ENCODE data around the gene RMDN2.

RMDN2 gene

DNA sequence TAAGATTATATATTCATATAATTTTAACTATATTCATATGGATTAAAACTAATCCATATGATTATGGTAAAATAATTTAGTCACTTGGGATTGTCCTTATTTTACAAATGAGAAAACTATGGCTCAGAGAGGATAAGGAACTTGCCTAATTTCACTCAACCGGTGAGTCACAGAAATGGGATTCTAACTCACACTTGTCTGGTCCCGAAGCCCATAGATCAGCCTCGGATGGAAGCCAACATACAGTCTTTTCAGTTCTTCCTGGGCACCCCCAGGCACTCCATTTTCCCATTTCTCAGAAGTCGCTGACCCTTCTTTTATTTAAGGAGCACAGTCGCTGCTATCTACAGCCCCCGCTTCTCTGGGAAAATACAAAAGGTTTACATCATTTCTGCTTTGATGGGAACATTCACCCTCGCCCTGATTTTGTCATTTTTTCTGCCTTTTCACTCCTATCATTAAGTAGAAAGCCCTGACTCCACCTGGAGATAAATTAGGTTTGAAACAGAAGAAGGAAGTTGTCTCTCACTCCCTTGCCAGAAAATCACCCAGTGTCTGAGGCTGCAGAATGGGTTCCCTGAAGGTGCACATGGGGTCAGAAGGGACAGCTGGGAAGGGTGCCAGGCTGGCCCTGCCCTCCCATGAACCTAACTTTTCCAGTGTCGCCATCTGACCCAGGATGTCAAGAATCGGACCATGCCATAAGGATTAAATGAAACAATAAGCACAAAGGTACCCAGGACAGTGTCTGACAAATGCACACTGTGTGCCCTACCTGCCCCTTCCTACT, 114.2 kb downstream of the RMDN2 start:
- DNase-seq (ENCODE audit: low read depth in 2 of 2): no peak

- DNase-seq (ENCODE audit: low read depth in 2 of 2): no peak
Observed at GRCh38 chr2:38045811-38046210, 120.7 kb downstream of the RMDN2 start.

DNA sequence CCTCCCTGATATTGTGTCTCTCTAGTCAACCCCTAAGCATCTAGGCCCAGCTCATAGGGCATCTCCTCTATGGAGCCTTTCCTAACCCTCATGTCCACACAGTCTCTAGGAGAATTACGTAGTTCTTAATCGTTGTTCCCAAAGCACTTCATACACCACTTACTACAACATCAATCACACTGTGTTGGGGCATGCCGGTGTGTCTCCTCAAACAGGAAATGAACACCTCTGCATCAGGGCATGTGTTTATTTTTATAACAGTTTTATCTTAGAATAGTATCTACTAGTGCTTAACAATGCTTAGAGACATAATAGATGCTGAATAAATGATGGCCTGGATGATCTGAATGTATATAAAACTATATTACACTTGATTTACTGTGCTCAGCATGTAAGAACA, 131.1 kb downstream of the RMDN2 start:
- no peak for DNase-seq (ENCODE audit: low read depth in 2 of 2)

DNA sequence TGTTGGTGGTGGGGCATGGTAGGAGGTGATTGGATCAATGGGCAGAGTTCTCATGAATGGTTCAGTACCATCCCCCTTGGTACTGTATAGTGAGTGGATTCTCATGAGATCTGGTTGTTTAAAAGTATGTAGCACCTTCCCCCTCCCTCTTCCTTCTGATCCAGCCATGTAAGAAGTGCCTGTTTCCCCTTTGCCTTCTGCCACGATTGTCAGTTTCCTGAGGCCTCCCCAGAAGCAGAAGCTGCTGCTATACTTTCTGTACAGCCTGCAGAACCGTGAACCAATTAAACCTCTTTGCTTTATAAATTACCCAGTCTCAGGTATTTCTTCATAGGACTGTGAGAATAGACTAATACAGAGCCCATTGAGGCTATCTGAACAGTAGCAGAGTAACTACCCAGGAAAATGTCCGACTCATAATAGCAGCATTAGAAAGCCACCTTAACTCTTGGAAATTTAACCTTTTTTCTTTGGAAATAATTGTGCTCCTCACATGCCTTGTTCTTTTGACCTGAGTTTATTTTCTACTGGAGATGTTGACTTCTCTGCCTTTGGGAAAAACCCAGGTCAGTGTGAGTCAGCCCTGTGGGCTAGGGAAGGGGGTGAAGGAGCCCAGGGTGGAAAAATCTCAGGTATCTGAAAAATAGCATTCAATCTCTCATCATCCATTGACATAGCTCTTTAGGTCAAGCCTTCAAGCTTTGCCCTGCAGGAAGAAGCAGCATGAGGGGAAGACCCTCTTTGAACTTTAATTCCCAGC, 132.7 kb downstream of the RMDN2 start:
- no peak for DNase-seq (ENCODE audit: low read depth in 2 of 2)

- DNase-seq (ENCODE audit: low read depth in 2 of 2): no peak
Observed at GRCh38 chr2:38060236-38061018, 135.3 kb downstream of the RMDN2 start.

DNA sequence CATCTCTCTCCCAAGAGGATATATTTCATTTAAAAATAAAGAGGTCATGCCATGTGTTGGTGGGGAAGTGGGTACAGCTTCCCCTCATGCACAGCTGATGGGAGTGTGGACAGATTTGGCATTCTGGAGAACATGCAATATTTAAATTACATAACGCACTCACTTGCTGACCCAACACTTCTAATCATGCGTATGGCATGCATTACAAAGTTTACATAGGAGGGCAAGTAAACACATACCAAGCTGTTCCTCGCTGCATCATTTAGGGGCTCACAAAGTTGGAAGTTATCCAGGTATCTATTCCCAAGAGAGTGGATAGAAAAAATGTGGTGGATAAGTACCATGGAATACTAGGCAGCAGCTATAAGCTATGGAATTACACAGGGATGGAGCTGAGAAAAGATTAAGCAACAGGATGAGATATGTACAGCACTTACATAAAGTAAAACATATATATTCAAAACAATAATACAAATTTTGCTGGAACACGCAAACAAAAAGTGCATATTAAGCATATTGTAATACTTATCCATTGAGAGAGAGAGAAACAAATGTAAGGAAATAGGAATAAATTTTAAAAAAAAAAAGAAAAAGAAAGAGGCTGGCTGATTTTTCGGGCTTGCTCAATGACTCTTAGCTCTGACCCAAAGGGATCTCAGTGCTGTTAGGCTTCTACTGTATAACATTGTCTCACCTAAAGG, 139.9 kb downstream of the RMDN2 start:
- DNase-seq (ENCODE audit: low read depth in 2 of 2): no peak

DNA sequence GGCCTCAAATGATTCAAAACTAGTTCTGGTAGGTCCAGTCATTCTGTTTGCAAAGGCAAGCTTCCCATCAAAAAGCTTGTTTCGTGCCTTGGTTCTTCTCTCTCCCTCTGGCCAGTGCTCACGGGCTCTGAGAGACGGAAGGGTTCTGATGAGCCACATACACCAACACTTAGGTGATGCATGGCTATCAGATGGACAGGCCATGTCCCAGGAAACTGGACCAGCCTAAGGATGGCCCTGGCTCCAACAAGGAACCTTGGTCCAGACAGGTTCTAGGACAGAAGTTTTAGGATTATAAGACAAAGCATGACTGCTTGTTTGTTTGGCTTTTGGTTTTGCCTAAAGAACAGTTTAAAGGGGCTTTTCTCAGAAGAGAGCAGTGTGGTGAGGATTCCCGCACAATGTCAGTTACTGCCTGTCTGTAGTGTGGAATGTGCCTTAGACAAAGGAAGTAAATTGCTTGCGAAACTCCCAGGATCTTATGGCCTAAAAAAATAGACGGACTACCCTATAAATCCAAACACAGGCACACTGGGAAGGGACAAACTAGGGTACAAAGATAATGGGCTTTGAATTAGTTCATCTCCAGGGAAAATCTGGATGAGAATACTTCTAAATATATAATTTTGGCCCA, 140.5 kb downstream of the RMDN2 start:
- DNase-seq (ENCODE audit: low read depth in 2 of 2): no peak

DNA sequence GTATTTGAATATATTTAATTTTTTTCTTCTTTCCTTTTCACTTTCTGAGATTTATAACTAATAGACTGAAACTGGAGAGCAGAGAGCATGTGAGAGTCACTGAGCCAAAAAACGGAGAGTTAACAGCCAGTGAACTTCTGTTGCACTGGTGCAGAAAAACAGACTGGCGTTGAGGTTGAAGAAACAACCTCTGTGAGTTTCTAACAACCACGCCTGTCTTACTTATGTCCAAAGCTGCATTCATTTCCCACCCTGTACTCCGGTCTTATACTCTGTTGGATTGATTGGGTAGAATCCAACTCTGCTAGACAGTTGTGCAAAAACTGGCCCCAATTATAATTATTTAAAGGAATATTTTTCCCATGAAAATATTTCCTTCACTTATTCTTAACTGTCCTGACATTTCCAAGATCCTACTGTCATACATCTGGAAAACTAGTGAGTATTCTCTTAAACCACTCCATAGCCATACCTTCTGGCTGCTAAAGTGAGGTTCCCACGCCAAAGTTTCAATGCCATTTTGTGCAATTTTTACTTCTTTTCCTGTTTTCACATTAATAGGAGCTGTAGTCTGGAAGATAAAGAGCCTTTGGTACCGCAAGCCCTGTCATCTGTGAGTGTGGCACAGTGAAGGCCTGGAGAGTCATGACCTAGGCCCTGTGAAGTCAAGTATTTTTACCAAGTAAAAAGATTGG, 141.5 kb downstream of the RMDN2 start:
- no peak for DNase-seq (ENCODE audit: low read depth in 2 of 2)

All from fibroblast of skin of left biceps (primary cell).